DOHH2 (cell line): Measurements from ENCODE around the gene MED4.

Source experiments
- H3F3A ChIP-seq: fragments of 200-600 bp; sonication (generic), shearing (Covaris generic); 2 replicates; pipeline ENCODE4 v1.6.0; 2016; ENCODE audit warnings: antibody characterized with exemption, mild to moderate bottlenecking; ENCODE audit not compliant: control insufficient read depth, insufficient read depth
- H3K27ac ChIP-seq: fragments of 200-600 bp; sonication (generic); 2 replicates; pipeline ENCODE4 v1.5.1; 2014; ENCODE audit warnings: low read depth, mild to moderate bottlenecking, low read length, moderate library complexity
- H3K27me3 ChIP-seq: fragments of 200-600 bp; sonication (generic); 2 replicates; pipeline ENCODE4 v1.6.1; 2014; ENCODE audit warnings: mild to moderate bottlenecking, low read length, mixed read lengths; ENCODE audit not compliant: control insufficient read depth
- H3K36me3 ChIP-seq: fragments of 200-600 bp; sonication (generic); 2 replicates; pipeline ENCODE4 v1.6.1; 2014; ENCODE audit warnings: mild to moderate bottlenecking, low read length, moderate library complexity, mixed read lengths; ENCODE audit not compliant: control insufficient read depth
- H3K4me1 ChIP-seq: fragments of 200-600 bp; sonication (generic); 2 replicates; pipeline ENCODE4 v1.6.1; 2014; ENCODE audit warnings: mild to moderate bottlenecking, low read length, mixed read lengths; ENCODE audit not compliant: control insufficient read depth
- H3K4me2 ChIP-seq: fragments of 200-600 bp; sonication (generic); 2 replicates; pipeline ENCODE4 v1.6.0; 2014; ENCODE audit warnings: mild to moderate bottlenecking, low read length, moderate library complexity
- H3K4me3 ChIP-seq: fragments of 200-600 bp; sonication (generic); 2 replicates; pipeline ENCODE4 v1.5.1; 2014; ENCODE audit warnings: mild to moderate bottlenecking, low read length, mixed read lengths
- H3K79me2 ChIP-seq: fragments of 200-600 bp; sonication (generic); 2 replicates; pipeline ENCODE4 v1.6.1; 2014; ENCODE audit warnings: mild to moderate bottlenecking, low read length, mixed read lengths; ENCODE audit not compliant: control insufficient read depth
- H3K9me2 ChIP-seq: fragments of 200-600 bp; sonication (generic); replicated peaks from 2 replicates; pipeline ENCODE4 v1.6.1; 2014; ENCODE audit warnings: mild to moderate bottlenecking, low read length, mixed read lengths; ENCODE audit not compliant: control insufficient read depth
- H3K9me3 ChIP-seq: fragments of 200-600 bp; sonication (generic); 2 replicates; pipeline ENCODE4 v1.6.1; 2014; ENCODE audit warnings: antibody characterized with exemption, low read length, mixed read lengths; ENCODE audit not compliant: control insufficient read depth, insufficient read depth
- H4K20me1 ChIP-seq: fragments of 200-600 bp; sonication (generic); 2 replicates; pipeline ENCODE4 v1.6.0; 2014; ENCODE audit warnings: low read depth, mild to moderate bottlenecking, antibody characterized with exemption, low read length, moderate library complexity; ENCODE audit not compliant: control insufficient read depth, insufficient read depth
- CTCF ChIP-seq: fragments of 200-600 bp; sonication (generic); IDR thresholded peaks from one replicate; pipeline ENCODE4 v1.5.1; 2014; ENCODE audit warnings: antibody characterized with exemption, mild to moderate bottlenecking, low read depth, low read length; ENCODE audit not compliant: poor library complexity, severe bottlenecking
- EZH2phosphoT487 ChIP-seq: fragments of 200-600 bp; sonication (generic); IDR thresholded peaks from 2 replicates; pipeline ENCODE4 v1.6.1; 2017; ENCODE audit warnings: borderline replicate concordance, mild to moderate bottlenecking, antibody characterized with exemption, low read length, moderate library complexity, mixed read lengths

The MED4 gene

GRCh38 chr13:48121733-48122132, 26.8 kb upstream of the MED4 start:
- H3K9me3 ChIP-seq: no peaks in the 10 kb centered on the region
- no peaks in the 10 kb centered on the region for H3K36me3 ChIP-seq
- no peaks in the 10 kb centered on the region for H3K79me2 ChIP-seq
- no peaks in the 10 kb centered on the region for H3F3A ChIP-seq
- no peaks in the 10 kb centered on the region for H3K27me3 ChIP-seq
- no peaks in the 10 kb centered on the region for H4K20me1 ChIP-seq
- no peaks in the 10 kb centered on the region for H3K9me2 ChIP-seq
- H3K27ac ChIP-seq: no peak overlapping the region
- TF ChIP-seq EZH2phosphoT487: no peak
- no peak for TF ChIP-seq CTCF
- H3K4me2 ChIP-seq: no peak overlapping the region
- no peak overlapping the region for H3K4me3 ChIP-seq
- peaks cover 2% of the 10 kb centered on the region; the same call in 1 of the 2 replicates for H3K4me1 ChIP-seq

- Histone ChIP-seq H4K20me1 (no peaks in the 10 kb centered on the region), H3K4me1 (no peaks in the 10 kb centered on the region), H3K4me2 (no peak overlapping the region), H3F3A (no peaks in the 10 kb centered on the region), H3K79me2 (no peaks in the 10 kb centered on the region), H3K9me2 (no peaks in the 10 kb centered on the region), H3K9me3 (no peaks in the 10 kb centered on the region), H3K36me3 (no peaks in the 10 kb centered on the region), H3K4me3 (no peak overlapping the region), H3K27me3 (no peaks in the 10 kb centered on the region), H3K27ac (no peak overlapping the region)
- TF ChIP-seq EZH2phosphoT487 (no peak), CTCF (no peak)
Observed at GRCh38 chr13:48120241-48120640, 25.3 kb upstream of the MED4 start.

- H3K4me1 ChIP-seq: no peaks in the 10 kb centered on the region
- TF ChIP-seq EZH2phosphoT487: no peak
- no peak for TF ChIP-seq CTCF
- no peaks in the 10 kb centered on the region for H3K27me3 ChIP-seq
- no peaks in the 10 kb centered on the region for H3K9me2 ChIP-seq
- H3K36me3 ChIP-seq: no peaks in the 10 kb centered on the region
- no peak overlapping the region for H3K27ac ChIP-seq
- no peaks in the 10 kb centered on the region for H3K9me3 ChIP-seq
- H4K20me1 ChIP-seq: no peaks in the 10 kb centered on the region
- no peaks in the 10 kb centered on the region for H3F3A ChIP-seq
- H3K4me2 ChIP-seq: no peak overlapping the region
- no peaks in the 10 kb centered on the region for H3K79me2 ChIP-seq
- no peak overlapping the region for H3K4me3 ChIP-seq
Observed at GRCh38 chr13:48118030-48118429, 23.1 kb upstream of the MED4 start.

- H3F3A ChIP-seq: no peaks in the 10 kb centered on the region
- H3K4me1 ChIP-seq: no peaks in the 10 kb centered on the region
- no peaks in the 10 kb centered on the region for H3K36me3 ChIP-seq
- no peaks in the 10 kb centered on the region for H4K20me1 ChIP-seq
- H3K4me3 ChIP-seq: no peak overlapping the region
- no peak overlapping the region for H3K4me2 ChIP-seq
- no peaks in the 10 kb centered on the region for H3K9me2 ChIP-seq
- H3K9me3 ChIP-seq: no peaks in the 10 kb centered on the region
- H3K79me2 ChIP-seq: no peaks in the 10 kb centered on the region
- TF ChIP-seq EZH2phosphoT487 (no peak), CTCF (no peak)
- H3K27ac ChIP-seq: no peak overlapping the region
- H3K27me3 ChIP-seq: no peaks in the 10 kb centered on the region
Observed at GRCh38 chr13:48116808-48117207, 21.9 kb upstream of the MED4 start.
